Activated T-helper 17 cell treated with anti-CD3 and anti-CD28 coated beads, Interleukin-2, amount 50 U/mL, for 72 hours (primary cell): ENCODE data around the gene STIM2. TPM values are rescaled to one million over a fixed set of nuclear protein-coding genes. Genes with fewer than 3 reads are reported as not detected.
"Not testable (repeated sequence)": the region's sequence is repeated elsewhere in the genome, so short reads cannot be mapped to it uniquely, and the experiment has no call there.

Experiments
- ATAC-seq: fragments of 150-1000 bp; cut with Tn5 transposase; replicated peaks from 2 replicates; pipeline ENCODE4 v1.10.0; 2021; ENCODE audit warnings: mild to moderate bottlenecking, moderate library complexity
- H3K27ac Mint-ChIP-seq: one replicate; pipeline ENCODE4 v1.8.0; 2022; ENCODE audit warnings: mixed read lengths
- H3K27me3 Mint-ChIP-seq: one replicate; pipeline ENCODE4 v1.8.0; 2022; ENCODE audit warnings: mixed read lengths
- H3K36me3 Mint-ChIP-seq: one replicate; pipeline ENCODE4 v1.8.0; 2022; ENCODE audit warnings: low read depth, mild to moderate bottlenecking, mixed read lengths
- H3K4me1 Mint-ChIP-seq: one replicate; pipeline ENCODE4 v1.8.0; 2022; ENCODE audit warnings: mixed read lengths
- H3K4me3 Mint-ChIP-seq: one replicate; pipeline ENCODE4 v1.8.0; 2022; ENCODE audit warnings: mild to moderate bottlenecking, mixed read lengths
- H3K9me3 Mint-ChIP-seq: one replicate; pipeline ENCODE4 v1.8.0; 2022; ENCODE audit warnings: mixed read lengths
- total RNA-seq, 2 donors: library from RNA; stranded (reverse); gene quantifications; one replicate each; pipeline ENCODE4 v1.2.3, GENCODE V29; 2022

Gene STIM2
- total RNA-seq, 2 donors from 2014 or later = 38.4 to 39.6 TPM

- no peaks in the 10 kb centered on the region for H3K27me3 Mint-ChIP-seq
- no peaks in the 10 kb centered on the region for H3K9me3 Mint-ChIP-seq
- peaks cover 50% of the 10 kb centered on the region for H3K4me1 Mint-ChIP-seq
- H3K36me3 Mint-ChIP-seq = peaks cover 1% of the 10 kb centered on the region
- no peak overlapping the region for H3K4me3 Mint-ChIP-seq
- ATAC-seq = no peak
- no peak overlapping the region for H3K27ac Mint-ChIP-seq
Measured at GRCh38 chr4:26889356-26889755, 28.7 kb downstream of the STIM2 start.

- no peaks in the 10 kb centered on the region for H3K9me3 Mint-ChIP-seq
- peaks cover 7% of the 10 kb centered on the region for H3K36me3 Mint-ChIP-seq
- no peak overlapping the region for H3K27ac Mint-ChIP-seq
- no peak overlapping the region for H3K4me3 Mint-ChIP-seq
- H3K4me1 Mint-ChIP-seq = peaks cover 49% of the 10 kb centered on the region
- no peaks in the 10 kb centered on the region for H3K27me3 Mint-ChIP-seq
- no peak for ATAC-seq
Measured at GRCh38 chr4:26891054-26891453, 30.4 kb downstream of the STIM2 start.

- H3K9me3 Mint-ChIP-seq = no peaks in the 10 kb centered on the region
- peaks cover 46% of the 10 kb centered on the region for H3K4me1 Mint-ChIP-seq
- H3K36me3 Mint-ChIP-seq = peaks cover 7% of the 10 kb centered on the region
- H3K27me3 Mint-ChIP-seq = no peaks in the 10 kb centered on the region
- H3K4me3 Mint-ChIP-seq = no peak overlapping the region
- H3K27ac Mint-ChIP-seq = peak overlapping the region; percentile 63
- no peak for ATAC-seq
Measured at GRCh38 chr4:26891867-26892266, 31.2 kb downstream of the STIM2 start.

GRCh38 chr4:26892480-26893150, 32.0 kb downstream of the STIM2 start:
- no peaks in the 10 kb centered on the region for H3K9me3 Mint-ChIP-seq
- H3K27ac Mint-ChIP-seq = peak overlapping the region; percentile 63
- peaks cover 42% of the 10 kb centered on the region for H3K4me1 Mint-ChIP-seq
- peak; percentile 69 for ATAC-seq
- H3K36me3 Mint-ChIP-seq = peaks cover 7% of the 10 kb centered on the region
- H3K4me3 Mint-ChIP-seq = no peak overlapping the region
- no peaks in the 10 kb centered on the region for H3K27me3 Mint-ChIP-seq

GRCh38 chr4:26893491-26893890, 32.9 kb downstream of the STIM2 start:
- no peaks in the 10 kb centered on the region for H3K27me3 Mint-ChIP-seq

GRCh38 chr4:26894881-26895280, 34.2 kb downstream of the STIM2 start:
- H3K27me3 Mint-ChIP-seq, H3K4me3 Mint-ChIP-seq, ATAC-seq, H3K36me3 Mint-ChIP-seq, H3K27ac Mint-ChIP-seq, H3K9me3 Mint-ChIP-seq: not testable (repeated sequence)
- peaks cover 31% of the 10 kb centered on the region for H3K4me1 Mint-ChIP-seq

More at GRCh38 chr4:26893491-26893890, 32.9 kb downstream of the STIM2 start:
- peaks cover 36% of the 10 kb centered on the region for H3K4me1 Mint-ChIP-seq
- H3K9me3 Mint-ChIP-seq = no peaks in the 10 kb centered on the region
- ATAC-seq = no peak
- no peak overlapping the region for H3K27ac Mint-ChIP-seq
- peaks cover 7% of the 10 kb centered on the region for H3K36me3 Mint-ChIP-seq
- H3K4me3 Mint-ChIP-seq = no peak overlapping the region

GRCh38 chr4:26896636-26897035, 36.0 kb downstream of the STIM2 start:
- peaks cover 7% of the 10 kb centered on the region for H3K36me3 Mint-ChIP-seq
- no peaks in the 10 kb centered on the region for H3K9me3 Mint-ChIP-seq
- ATAC-seq = no peak
- H3K4me1 Mint-ChIP-seq = peaks cover 34% of the 10 kb centered on the region
- H3K27ac Mint-ChIP-seq = no peak overlapping the region
- no peak overlapping the region for H3K4me3 Mint-ChIP-seq
- no peaks in the 10 kb centered on the region for H3K27me3 Mint-ChIP-seq

GRCh38 chr4:26899991-26900390, 39.4 kb downstream of the STIM2 start:
- Mint-ChIP-seq H3K27ac (peak overlapping the region; percentile 53), H3K36me3 (no peaks in the 10 kb centered on the region), H3K4me3 (no peak overlapping the region), H3K9me3 (no peaks in the 10 kb centered on the region), H3K27me3 (no peaks in the 10 kb centered on the region), H3K4me1 (peaks cover 33% of the 10 kb centered on the region)
- no peak for ATAC-seq

GRCh38 chr4:26900765-26901164, 40.1 kb downstream of the STIM2 start:
- Mint-ChIP-seq H3K36me3 (no peaks in the 10 kb centered on the region), H3K27me3 (no peaks in the 10 kb centered on the region), H3K4me1 (peaks cover 37% of the 10 kb centered on the region), H3K27ac (no peak overlapping the region), H3K4me3 (no peak overlapping the region), H3K9me3 (no peaks in the 10 kb centered on the region)
- no peak for ATAC-seq

GRCh38 chr4:26905172-26905571, 44.5 kb downstream of the STIM2 start:
- Mint-ChIP-seq H3K27ac (peak overlapping the region; percentile 15), H3K4me3 (peak overlapping the region; percentile 4), H3K27me3 (no peaks in the 10 kb centered on the region), H3K9me3 (no peaks in the 10 kb centered on the region), H3K36me3 (no peaks in the 10 kb centered on the region), H3K4me1 (peaks cover 35% of the 10 kb centered on the region)
- ATAC-seq = peak; percentile 73

- no peaks in the 10 kb centered on the region for H3K9me3 Mint-ChIP-seq
- H3K27me3 Mint-ChIP-seq = no peaks in the 10 kb centered on the region
- H3K27ac Mint-ChIP-seq = peak overlapping the region; percentile 65
- peaks cover 34% of the 10 kb centered on the region for H3K4me1 Mint-ChIP-seq
- ATAC-seq = peak; percentile 74
- H3K36me3 Mint-ChIP-seq = no peaks in the 10 kb centered on the region
- H3K4me3 Mint-ChIP-seq = peak overlapping the region; percentile 49
Measured at GRCh38 chr4:26907731-26908599, 47.3 kb downstream of the STIM2 start.

GRCh38 chr4:26909369-26909768, 48.7 kb downstream of the STIM2 start:
- H3K4me3 Mint-ChIP-seq = no peak overlapping the region
- peaks cover 38% of the 10 kb centered on the region for H3K4me1 Mint-ChIP-seq
- H3K9me3 Mint-ChIP-seq = no peaks in the 10 kb centered on the region
- H3K36me3 Mint-ChIP-seq = no peaks in the 10 kb centered on the region
- no peak overlapping the region for H3K27ac Mint-ChIP-seq
- no peak for ATAC-seq
- H3K27me3 Mint-ChIP-seq = no peaks in the 10 kb centered on the region

- Mint-ChIP-seq H3K36me3 (no peaks in the 10 kb centered on the region), H3K27me3 (no peaks in the 10 kb centered on the region), H3K4me1 (peaks cover 36% of the 10 kb centered on the region), H3K27ac (no peak overlapping the region), H3K9me3 (no peaks in the 10 kb centered on the region), H3K4me3 (no peak overlapping the region)
- no peak for ATAC-seq
Measured at GRCh38 chr4:26911254-26911653, 50.6 kb downstream of the STIM2 start.

- ATAC-seq = no peak
- H3K4me1 Mint-ChIP-seq = peaks cover 36% of the 10 kb centered on the region
- no peaks in the 10 kb centered on the region for H3K9me3 Mint-ChIP-seq
- no peak overlapping the region for H3K27ac Mint-ChIP-seq
- H3K4me3 Mint-ChIP-seq = no peak overlapping the region
- no peaks in the 10 kb centered on the region for H3K36me3 Mint-ChIP-seq
- no peaks in the 10 kb centered on the region for H3K27me3 Mint-ChIP-seq
Measured at GRCh38 chr4:26912069-26912468, 51.4 kb downstream of the STIM2 start.

GRCh38 chr4:26912810-26913209, 52.2 kb downstream of the STIM2 start:
- no peaks in the 10 kb centered on the region for H3K36me3 Mint-ChIP-seq
- H3K27ac Mint-ChIP-seq = no peak overlapping the region
- H3K27me3 Mint-ChIP-seq = no peaks in the 10 kb centered on the region
- H3K4me3 Mint-ChIP-seq = no peak overlapping the region
- no peak for ATAC-seq
- H3K9me3 Mint-ChIP-seq = no peaks in the 10 kb centered on the region
- H3K4me1 Mint-ChIP-seq = peaks cover 36% of the 10 kb centered on the region
